ENCODE measurements around the gene MZF1. TPM values are rescaled to one million over a fixed set of nuclear protein-coding genes. Genes with fewer than 3 reads are reported as not detected.
A peak's percentile ranks its signal among the peaks of the same experiment; 100 is the strongest.

Gene MZF1
- total RNA-seq, 1 donor from 2014 or later, result 10.9 TPM

GRCh38 chr19:58584498-58585441, 11.6 kb upstream of the MZF1 start:
- no peak for TF ChIP-seq CTCF (IDR thresholded peaks at IDR 0.05; ENCODE audit: borderline replicate concordance)
- intact Hi-C loops (cut with micrococcal nuclease), result no loop called here
- Histone ChIP-seq H3K27me3 (ENCODE audit: low read depth) (no peaks in the 10 kb centered on the region), H3K4me1 (peaks cover 14% of the 10 kb centered on the region), H3K27ac (replicated peaks) (no peak overlapping the region), H3K36me3 (peaks cover 28% of the 10 kb centered on the region), H3K4me3 (no peak overlapping the region), H3K9me3 (replicated peaks) (no peaks in the 10 kb centered on the region)
- no peak for DNase-seq

- TF ChIP-seq CTCF (IDR thresholded peaks at IDR 0.05; ENCODE audit: borderline replicate concordance), result no peak
- H3K27me3 ChIP-seq (ENCODE audit: low read depth), result no peaks in the 10 kb centered on the region
- no peaks in the 10 kb centered on the region for H3K9me3 ChIP-seq (replicated peaks)
- no peak for DNase-seq
- H3K36me3 ChIP-seq, result peaks cover 28% of the 10 kb centered on the region
- no peak overlapping the region for H3K4me3 ChIP-seq
- intact Hi-C loops (cut with micrococcal nuclease), result no loop called here
- H3K4me1 ChIP-seq, result peaks cover 14% of the 10 kb centered on the region
- no peak overlapping the region for H3K27ac ChIP-seq (replicated peaks)
Measured at GRCh38 chr19:58582985-58583384, 9.8 kb upstream of the MZF1 start.

GRCh38 chr19:58581227-58582141, 8.3 kb upstream of the MZF1 start:
- Histone ChIP-seq H3K4me1 (peaks cover 20% of the 10 kb centered on the region), H3K9me3 (replicated peaks) (no peaks in the 10 kb centered on the region), H3K36me3 (peaks cover 28% of the 10 kb centered on the region), H3K27ac (replicated peaks) (peak overlapping the region; percentile 74), H3K27me3 (ENCODE audit: low read depth) (no peaks in the 10 kb centered on the region), H3K4me3 (no peak overlapping the region)
- peak; percentile 87 for DNase-seq
- intact Hi-C loops (cut with micrococcal nuclease), result no loop called here
- TF ChIP-seq CTCF (IDR thresholded peaks at IDR 0.05; ENCODE audit: borderline replicate concordance), result peak; percentile 97

- Histone ChIP-seq H3K4me3 (no peak overlapping the region), H3K4me1 (peaks cover 32% of the 10 kb centered on the region), H3K27me3 (ENCODE audit: low read depth) (no peaks in the 10 kb centered on the region), H3K36me3 (peaks cover 28% of the 10 kb centered on the region), H3K9me3 (replicated peaks) (no peaks in the 10 kb centered on the region), H3K27ac (replicated peaks) (no peak overlapping the region)
- no peak for TF ChIP-seq CTCF (IDR thresholded peaks at IDR 0.05; ENCODE audit: borderline replicate concordance)
- intact Hi-C loops (cut with micrococcal nuclease), result no loop called here
- DNase-seq, result no peak
Measured at GRCh38 chr19:58579473-58580142, 6.5 kb upstream of the MZF1 start.

All from left ventricle myocardium inferior (tissue), 1 donor.